ENCODE data around the gene GUCY1A2.

DNA sequence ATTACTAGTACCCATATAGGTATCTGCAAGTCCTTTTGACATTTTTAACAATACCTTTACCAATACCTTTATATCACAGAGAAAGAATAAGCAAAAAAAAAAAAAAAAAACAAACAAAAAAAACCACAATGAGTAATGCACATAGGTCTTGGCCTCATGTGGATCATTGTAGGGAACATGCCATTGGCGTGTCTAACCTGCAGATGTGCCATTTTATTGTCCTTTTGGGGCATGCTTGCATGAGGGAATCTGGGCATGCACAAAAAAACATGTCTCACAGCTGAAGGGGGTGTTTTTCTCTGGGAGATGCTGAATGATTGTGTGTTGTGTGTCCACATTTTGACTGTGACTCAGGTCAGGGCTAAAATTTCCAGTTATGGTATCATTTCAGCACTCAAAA, 361.6 kb downstream of the GUCY1A2 start:
- no peak for TF ChIP-seq POLR2A (IDR thresholded peaks at IDR 0.05)
- no peak for TF ChIP-seq CTCF (IDR thresholded peaks at IDR 0.05)

All from body of pancreas (tissue), 4 donors.